Type B pancreatic cell (in vitro differentiated cells): ENCODE data around the gene C1orf52. TPM values are rescaled to one million over a fixed set of nuclear protein-coding genes. Genes with fewer than 3 reads are reported as not detected.
A peak's percentile ranks its signal among the peaks of the same experiment; 100 is the strongest.

ENCODE experiments used
- DNase-seq: peaks from one replicate; pipeline ENCODE4 v3.0.0; 2021; ENCODE audit warnings: mixed read lengths; ENCODE audit not compliant: unreplicated experiment; ENCODE audit errors: extremely low spot score
- H3K27ac Mint-ChIP-seq: 2 replicates; pipeline ENCODE4 v1.8.0; 2021; ENCODE audit warnings: mild to moderate bottlenecking, mixed read lengths
- H3K27me3 Mint-ChIP-seq: 2 replicates; pipeline ENCODE4 v1.8.0; 2021; ENCODE audit warnings: mixed read lengths
- H3K36me3 Mint-ChIP-seq: 2 replicates; pipeline ENCODE4 v1.8.0; 2021; ENCODE audit warnings: mixed read lengths
- H3K4me1 Mint-ChIP-seq: one replicate; pipeline ENCODE4 v1.8.0; 2021; ENCODE audit warnings: mixed read lengths; ENCODE audit not compliant: unreplicated experiment
- H3K4me3 Mint-ChIP-seq: 2 replicates; pipeline ENCODE4 v1.8.0; 2021; ENCODE audit warnings: mild to moderate bottlenecking, mixed read lengths
- H3K9me3 Mint-ChIP-seq: 2 replicates; pipeline ENCODE4 v1.8.0; 2021; ENCODE audit warnings: mixed read lengths
- CTCF ChIP-seq: fragments of 200-600 bp; sonication (generic); conservative IDR thresholded peaks from 2 replicates; pipeline ENCODE4 v1.5.0; 2021; ENCODE audit warnings: antibody characterized with exemption, mild to moderate bottlenecking
- total RNA-seq: library from RNA; stranded (reverse); gene quantifications from 2 replicates; pipeline ENCODE4 v1.2.1, GENCODE V29; 2021; ENCODE audit warnings: low replicate concordance

The C1orf52 gene
- total RNA-seq, 1 donor from 2014 or later: 31.2 TPM

GRCh38 chr1:85208488-85208887 lies 51.0 kb downstream of the C1orf52 start:
- no peak overlapping the region for H3K27ac Mint-ChIP-seq

GRCh38 chr1:85203573-85204171 lies 55.8 kb downstream of the C1orf52 start:
- Mint-ChIP-seq H3K9me3 (no peaks in the 10 kb centered on the region), H3K27me3 (peaks cover 11% of the 10 kb centered on the region), H3K4me3 (peak overlapping the region; percentile 34), H3K36me3 (no peaks in the 10 kb centered on the region), H3K27ac (no peak overlapping the region), H3K4me1 (peaks cover 8% of the 10 kb centered on the region)
- DNase-seq: no peak
- no peak for TF ChIP-seq CTCF

More at GRCh38 chr1:85208488-85208887, 51.0 kb downstream of the C1orf52 start:
- H3K27me3 Mint-ChIP-seq: no peaks in the 10 kb centered on the region
- no peak for TF ChIP-seq CTCF
- no peaks in the 10 kb centered on the region for H3K9me3 Mint-ChIP-seq
- no peak overlapping the region for H3K4me3 Mint-ChIP-seq
- peaks cover under 1% of the 10 kb centered on the region for H3K4me1 Mint-ChIP-seq
- DNase-seq: no peak
- no peaks in the 10 kb centered on the region for H3K36me3 Mint-ChIP-seq

GRCh38 chr1:85202864-85203255 lies 56.6 kb downstream of the C1orf52 start:
- Mint-ChIP-seq H3K9me3 (no peaks in the 10 kb centered on the region), H3K4me1 (peaks cover 11% of the 10 kb centered on the region), H3K27ac (no peak overlapping the region), H3K36me3 (no peaks in the 10 kb centered on the region), H3K4me3 (peak overlapping the region; percentile 61), H3K27me3 (peaks cover 11% of the 10 kb centered on the region)
- TF ChIP-seq CTCF: no peak
- DNase-seq: no peak

GRCh38 chr1:85202092-85202863 lies 57.2 kb downstream of the C1orf52 start:
- peak overlapping the region; percentile 98 for H3K4me3 Mint-ChIP-seq
- no peak for TF ChIP-seq CTCF
- no peaks in the 10 kb centered on the region for H3K9me3 Mint-ChIP-seq
- H3K36me3 Mint-ChIP-seq: no peaks in the 10 kb centered on the region
- H3K27me3 Mint-ChIP-seq: peaks cover 11% of the 10 kb centered on the region
- peaks cover 14% of the 10 kb centered on the region for H3K4me1 Mint-ChIP-seq
- H3K27ac Mint-ChIP-seq: peak overlapping the region; percentile 99
- DNase-seq: no peak

GRCh38 chr1:85201340-85202091 lies 57.9 kb downstream of the C1orf52 start:
- Mint-ChIP-seq H3K9me3 (no peaks in the 10 kb centered on the region), H3K4me1 (peaks cover 15% of the 10 kb centered on the region), H3K27ac (peak overlapping the region; percentile 99), H3K4me3 (peak overlapping the region; percentile 98), H3K27me3 (peaks cover 11% of the 10 kb centered on the region), H3K36me3 (no peaks in the 10 kb centered on the region)
- peak; percentile 20 for TF ChIP-seq CTCF
- peak; percentile 87 for DNase-seq
